ENCODE measurements around the gene MUC5B. TPM values are rescaled to one million over a fixed set of nuclear protein-coding genes. Genes with fewer than 3 reads are reported as not detected.

The MUC5B gene
- total RNA-seq, 1 experiment from 2014 or later = not detected

- no peak for DNase-seq (ENCODE audit: low read depth)
Measured at GRCh38 chr11:1219834-1220815, 2.7 kb upstream of the MUC5B start.

GRCh38 chr11:1220941-1221721 is 1.7 kb upstream of the MUC5B start:
- no peak for DNase-seq (ENCODE audit: low read depth)

DNA sequence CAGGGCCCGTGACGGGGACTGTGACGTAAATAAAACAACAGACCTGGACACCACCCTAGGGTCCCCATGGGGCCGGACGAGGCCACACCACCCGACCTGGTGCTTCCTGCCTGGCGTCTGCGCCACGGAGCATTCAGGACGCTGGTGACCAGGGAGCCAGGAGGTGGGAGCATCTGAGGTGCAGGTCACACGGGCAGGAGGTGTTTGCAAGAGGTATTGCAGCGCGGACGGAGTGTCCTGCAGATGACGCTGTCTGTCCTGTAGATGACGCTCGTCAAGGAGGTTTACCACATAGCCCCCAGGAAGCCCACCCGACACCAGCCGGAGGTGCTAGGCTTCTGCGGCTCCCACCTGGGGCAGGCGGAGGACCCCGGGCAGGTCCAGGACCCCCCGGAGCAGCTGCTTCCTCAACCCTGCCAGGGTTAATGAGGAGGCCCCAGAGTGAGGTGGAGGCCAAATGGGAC is 986 bp upstream of the MUC5B start:
- no peak for DNase-seq (ENCODE audit: low read depth)

DNA sequence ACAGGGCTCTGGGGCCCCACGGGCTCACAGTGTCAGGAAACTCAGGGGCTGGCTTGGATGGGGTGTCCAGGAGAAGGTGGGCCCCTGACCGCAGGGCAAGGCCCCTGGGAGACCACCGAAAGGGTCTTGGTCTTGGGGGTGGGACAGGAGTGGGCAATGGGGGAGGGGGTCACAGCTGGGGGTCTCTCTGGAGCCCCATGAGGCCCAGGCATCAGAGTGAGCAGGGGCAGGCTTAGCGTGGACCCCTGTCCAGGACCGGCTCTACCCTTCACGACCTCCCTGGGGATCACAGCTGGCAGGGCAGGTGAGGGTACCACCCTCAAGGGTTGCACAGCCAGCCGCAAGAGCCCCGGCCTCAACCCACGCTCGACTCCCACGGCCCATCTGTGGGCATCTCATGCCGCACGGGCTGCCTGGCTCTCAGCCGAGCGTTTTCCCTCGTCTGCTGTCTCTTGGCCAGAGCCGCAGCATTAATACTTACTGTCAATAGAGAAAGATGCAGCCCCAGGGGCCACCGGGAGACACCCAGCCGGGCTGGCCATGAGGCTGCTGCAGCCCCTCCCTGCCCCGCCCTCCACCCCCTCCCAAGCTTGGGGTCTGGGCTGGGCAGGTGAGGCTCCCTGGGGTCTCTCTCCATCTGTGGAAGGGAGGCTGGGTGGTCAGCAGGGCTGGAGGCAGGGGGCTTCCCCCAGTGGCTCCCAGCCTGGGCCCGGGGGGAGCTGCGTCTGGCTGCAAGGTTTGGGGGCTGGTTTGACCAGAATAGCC is 662 bp downstream of the MUC5B start:
- DNase-seq (ENCODE audit: low read depth) = no peak

DNA sequence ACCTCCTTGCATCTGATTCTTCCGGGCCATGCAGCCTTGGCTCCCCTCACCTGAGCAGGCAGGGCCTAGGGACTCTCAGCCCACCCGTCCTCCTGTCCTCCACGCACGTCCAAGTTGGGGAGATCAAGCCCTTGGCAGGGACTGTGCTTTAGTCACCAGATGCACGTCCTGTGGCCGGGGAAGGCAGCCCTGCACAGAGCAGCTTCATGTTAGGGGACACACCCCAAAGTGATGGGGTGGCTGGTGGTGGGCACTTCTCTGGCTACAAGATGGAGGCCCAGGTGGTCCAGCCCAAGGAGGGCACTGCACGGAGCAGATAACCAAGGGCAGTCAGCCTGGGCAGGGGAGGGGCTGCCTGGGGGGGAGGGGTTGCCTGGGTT is 1.2 kb downstream of the MUC5B start:
- DNase-seq (ENCODE audit: low read depth) = no peak

DNA sequence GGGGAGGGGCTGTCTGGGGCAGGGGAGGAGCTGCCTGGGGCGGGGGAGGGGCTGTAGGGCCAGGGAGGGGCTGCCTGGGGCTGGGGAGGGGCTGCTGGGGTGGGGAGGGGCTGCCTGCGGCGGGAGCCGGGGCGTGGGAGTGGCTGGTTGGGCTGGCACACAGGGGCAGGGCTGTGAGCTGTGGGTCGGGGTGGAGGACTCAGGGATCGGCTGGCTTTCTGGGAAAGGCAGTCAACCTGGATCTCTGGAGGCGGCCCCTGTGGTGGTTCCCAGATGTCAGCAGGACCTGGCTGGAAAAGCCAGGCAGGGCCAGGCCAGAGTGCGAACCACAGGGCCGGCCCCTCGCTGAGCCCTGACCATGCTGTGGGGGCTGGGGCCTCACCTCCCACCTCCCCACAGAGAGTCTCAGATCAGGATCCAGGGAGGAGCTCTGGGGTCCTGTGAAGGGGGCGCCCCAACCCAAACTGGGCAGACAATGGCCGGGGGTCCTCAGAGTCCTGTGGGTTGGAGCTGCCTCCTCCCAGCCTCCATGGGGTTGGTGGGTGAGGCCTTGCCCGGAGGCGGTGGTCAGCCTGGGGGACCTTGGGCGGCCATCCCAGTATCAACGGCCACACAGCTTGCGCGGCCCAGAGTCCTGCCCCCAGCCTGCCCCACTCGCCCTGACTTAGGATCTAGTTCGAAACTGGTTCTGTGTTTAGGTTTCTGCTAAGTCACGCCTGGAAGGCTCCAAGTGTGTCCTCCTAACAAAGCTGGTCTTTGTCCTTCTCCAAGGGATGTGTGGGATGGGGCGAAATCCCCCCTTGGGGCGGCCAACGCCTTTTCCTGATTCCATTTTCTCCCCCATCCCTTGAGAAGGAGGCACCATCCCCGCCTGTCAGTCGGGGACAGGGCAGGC is 1.9 kb downstream of the MUC5B start:
- no peak for DNase-seq (ENCODE audit: low read depth)

- no peak for DNase-seq (ENCODE audit: low read depth)
Measured at GRCh38 chr11:1225386-1226225, 2.7 kb downstream of the MUC5B start.

DNA sequence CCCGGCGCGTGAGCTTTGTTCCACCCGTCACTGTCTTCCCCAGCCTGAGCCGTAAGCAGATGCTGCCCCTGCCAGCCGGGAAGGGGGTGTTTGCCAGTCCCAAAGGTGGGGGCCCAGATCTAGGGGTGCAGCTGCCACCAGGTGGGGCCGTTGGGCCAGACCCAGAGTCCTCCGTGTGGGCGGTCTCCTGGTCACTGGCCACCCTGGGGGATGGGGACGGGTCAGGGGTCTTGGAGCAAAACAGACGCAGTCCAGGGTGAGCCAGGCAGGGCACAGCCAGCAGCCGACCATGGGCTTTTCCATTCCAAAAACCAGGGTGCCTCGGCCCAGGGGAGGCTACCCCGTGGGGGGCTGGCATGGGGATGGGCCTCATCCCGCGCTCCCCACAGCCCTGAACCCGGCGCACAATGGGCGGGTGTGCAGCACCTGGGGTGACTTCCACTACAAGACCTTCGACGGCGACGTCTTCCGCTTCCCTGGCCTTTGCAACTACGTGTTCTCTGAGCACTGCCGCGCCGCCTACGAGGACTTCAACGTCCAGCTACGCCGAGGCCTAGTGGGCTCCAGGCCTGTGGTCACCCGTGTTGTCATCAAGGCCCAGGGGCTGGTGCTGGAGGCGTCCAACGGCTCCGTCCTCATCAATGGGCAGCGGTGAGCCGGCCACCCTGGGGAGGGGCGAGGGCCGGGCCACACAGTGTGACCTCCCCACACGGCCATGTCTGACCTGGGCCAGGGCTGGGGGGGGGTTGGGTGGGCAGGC is 3.5 kb downstream of the MUC5B start:
- DNase-seq (ENCODE audit: low read depth) = no peak

DNA sequence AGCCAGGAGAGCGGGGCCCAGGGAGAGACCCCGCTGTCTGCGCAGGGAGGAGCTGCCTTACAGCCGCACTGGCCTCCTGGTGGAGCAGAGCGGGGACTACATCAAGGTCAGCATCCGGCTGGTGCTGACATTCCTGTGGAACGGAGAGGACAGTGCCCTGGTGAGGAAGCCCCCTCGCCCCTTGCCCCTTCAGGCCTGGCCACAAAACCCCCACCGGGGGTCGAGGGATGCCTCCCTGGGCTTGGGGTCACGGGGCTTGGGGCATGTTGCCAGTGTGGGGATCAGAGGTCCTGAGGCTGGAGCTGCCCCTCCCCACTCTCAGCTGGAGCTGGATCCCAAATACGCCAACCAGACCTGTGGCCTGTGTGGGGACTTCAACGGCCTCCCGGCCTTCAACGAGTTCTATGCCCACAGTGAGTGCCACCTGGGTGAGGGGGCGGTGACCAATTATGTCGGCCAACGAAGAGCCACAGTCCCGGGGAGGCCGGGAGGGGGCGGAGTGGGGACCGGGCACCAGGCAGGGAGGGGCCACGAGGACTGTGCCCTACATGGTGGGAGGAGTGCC is 4.2 kb downstream of the MUC5B start:
- peak; percentile 34 for DNase-seq (ENCODE audit: low read depth)

DNA sequence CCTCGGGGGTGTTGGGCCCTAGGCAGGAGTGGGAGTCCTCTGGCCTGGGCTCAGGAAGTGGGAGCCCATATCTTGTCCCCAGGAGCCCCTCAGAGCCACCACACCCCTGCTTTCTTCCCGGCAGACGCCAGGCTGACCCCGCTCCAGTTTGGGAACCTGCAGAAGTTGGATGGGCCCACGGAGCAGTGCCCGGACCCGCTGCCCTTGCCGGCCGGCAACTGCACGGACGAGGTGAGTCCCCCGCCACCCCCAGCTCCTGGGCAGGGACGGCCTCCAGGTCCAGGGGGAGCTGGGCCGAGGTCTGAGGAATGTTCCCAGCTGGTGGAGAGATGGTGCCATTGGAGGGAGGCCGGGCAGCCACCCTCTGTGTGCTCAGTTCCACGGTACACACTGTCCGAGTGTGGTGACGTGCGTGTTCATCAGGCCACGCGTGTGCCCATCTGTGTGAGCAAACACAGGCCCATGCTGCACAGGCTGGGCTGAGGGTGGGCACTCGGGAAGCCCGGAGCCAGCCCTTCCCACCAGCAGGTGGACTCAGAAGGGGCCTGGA is 4.8 kb downstream of the MUC5B start:
- DNase-seq (ENCODE audit: low read depth) = no peak

DNA sequence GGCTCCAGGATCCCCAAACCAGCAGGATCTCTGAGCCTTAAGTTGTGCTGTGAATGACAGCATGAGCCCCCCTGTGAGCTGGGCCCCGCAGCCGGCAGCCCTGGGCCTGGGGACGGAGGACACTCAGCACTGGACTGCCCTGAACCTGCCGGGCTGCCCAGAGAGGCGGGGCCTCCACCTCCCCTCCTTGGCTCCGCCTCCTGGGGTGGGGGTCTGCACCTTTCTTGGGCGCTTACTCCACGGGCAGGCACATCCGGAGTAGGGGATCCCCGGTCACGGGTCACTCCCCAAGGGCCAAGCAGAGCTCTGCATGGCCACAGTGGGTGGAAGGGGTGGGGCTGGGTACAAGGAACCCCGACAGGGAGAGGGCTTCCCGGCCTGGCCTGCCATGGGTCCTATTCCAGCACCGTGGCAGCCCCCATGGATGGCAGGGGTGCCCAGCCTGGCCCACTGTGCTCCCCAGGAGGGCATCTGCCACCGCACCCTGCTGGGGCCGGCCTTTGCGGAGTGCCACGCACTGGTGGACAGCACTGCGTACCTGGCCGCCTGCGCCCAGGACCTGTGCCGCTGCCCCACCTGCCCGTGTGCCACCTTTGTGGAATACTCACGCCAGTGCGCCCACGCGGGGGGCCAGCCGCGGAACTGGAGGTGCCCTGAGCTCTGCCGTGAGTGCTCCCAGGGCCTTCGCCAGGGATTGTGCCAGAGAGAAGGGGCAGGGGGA is 5.4 kb downstream of the MUC5B start:
- no peak for DNase-seq (ENCODE audit: low read depth)

DNA sequence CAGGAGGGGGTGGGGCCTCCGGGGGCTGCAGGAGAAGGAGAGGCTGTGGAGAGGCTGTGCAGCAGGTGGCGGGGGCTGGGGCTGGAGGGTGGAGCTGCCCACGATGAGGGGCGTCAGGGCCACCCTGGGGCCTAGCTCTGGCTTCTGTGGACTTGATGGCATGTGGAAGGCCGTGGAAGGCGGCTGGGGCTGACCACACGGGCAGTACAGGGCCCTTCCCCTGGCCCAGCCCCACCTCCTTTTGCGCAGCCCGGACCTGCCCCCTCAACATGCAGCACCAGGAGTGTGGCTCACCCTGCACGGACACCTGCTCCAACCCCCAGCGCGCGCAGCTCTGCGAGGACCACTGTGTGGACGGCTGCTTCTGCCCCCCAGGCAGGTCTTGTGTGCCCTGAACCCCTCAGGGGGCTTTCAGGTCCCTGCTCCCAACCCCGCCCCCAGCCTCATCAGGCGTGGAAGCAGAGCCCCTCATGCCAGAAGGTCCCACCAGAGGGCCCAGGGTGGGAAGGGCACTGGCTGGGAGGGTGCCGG is 6.1 kb downstream of the MUC5B start:
- no peak for DNase-seq (ENCODE audit: low read depth)

DNA sequence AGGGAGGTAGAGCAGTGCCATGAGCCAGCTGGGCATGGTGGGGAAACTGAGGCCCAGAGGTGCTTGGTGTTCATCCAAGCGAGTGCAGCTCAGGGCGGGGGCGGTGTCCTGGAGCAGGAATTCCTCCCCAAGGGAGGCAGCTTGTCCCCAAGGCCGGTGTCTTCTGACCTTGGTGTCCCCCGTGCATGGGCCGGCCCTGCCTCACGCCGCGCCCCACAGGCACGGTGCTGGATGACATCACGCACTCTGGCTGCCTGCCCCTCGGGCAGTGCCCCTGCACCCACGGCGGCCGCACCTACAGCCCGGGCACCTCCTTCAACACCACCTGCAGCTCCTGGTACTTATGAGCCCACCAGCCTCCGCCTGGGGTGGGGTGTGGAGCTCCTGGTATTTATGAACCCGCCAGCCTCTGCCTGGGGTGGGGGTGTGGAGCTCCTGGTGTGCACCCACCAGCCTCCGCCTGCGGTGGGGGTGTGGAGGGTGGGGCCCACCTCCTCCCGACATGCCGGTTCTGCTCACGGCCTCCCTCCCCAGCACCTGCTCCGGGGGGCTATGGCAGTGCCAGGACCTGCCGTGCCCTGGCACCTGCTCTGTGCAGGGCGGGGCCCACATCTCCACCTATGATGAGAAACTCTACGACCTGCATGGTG is 6.7 kb downstream of the MUC5B start:
- no peak for DNase-seq (ENCODE audit: low read depth)

- DNase-seq (ENCODE audit: low read depth) = no peak
Measured at GRCh38 chr11:1230121-1230455, 7.2 kb downstream of the MUC5B start.

GRCh38 chr11:1230456-1231395 is 7.9 kb downstream of the MUC5B start:
- DNase-seq (ENCODE audit: low read depth) = no peak

DNA sequence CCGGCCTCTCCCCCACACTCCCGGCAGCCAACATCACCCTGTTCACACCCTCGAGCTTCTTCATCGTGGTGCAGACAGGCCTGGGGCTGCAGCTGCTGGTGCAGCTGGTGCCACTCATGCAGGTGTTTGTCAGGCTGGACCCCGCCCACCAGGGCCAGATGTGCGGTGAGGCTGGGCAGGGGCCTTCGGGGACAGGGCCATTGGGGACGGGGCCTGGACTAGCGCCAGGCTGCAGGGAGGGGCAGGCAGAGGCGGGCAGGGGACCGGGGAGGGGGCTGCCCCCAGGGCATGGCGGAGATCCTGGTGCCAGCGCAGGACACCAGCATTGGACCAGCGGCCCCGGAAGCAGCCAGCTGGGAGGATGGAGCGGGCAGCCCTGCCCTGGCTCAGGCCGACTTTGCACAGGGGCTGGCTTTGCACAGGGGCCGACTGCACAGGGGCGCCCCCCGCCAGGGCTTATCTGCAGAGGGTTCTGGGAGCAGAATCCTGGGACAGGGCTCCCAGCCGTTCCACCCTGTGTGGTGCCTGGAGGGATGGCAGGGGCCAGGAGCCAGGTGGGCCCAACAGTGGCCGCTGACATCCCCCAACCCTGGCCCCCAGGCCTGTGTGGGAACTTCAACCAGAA is 8.6 kb downstream of the MUC5B start:
- DNase-seq (ENCODE audit: low read depth) = no peak
